Gastroesophageal sphincter (tissue), 4 donors: ENCODE data around the gene CSNK1D. TPM values are rescaled to one million over a fixed set of nuclear protein-coding genes. Genes with fewer than 3 reads are reported as not detected.

Source experiments
- ATAC-seq: fragments of 150-250 bp; one replicate; pipeline ENCODE4 v1.9.1; 2016; ENCODE audit warnings: mild to moderate bottlenecking, moderate library complexity
- H3K27ac ChIP-seq, 4 donors: fragments of 200-600 bp; sonication (generic) in 3 of 4; 1 replicate in 3 of 4; 2 replicates in 1 of 4; pipeline ENCODE4 v1.5.1; 2016 to 2019
- H3K27me3 ChIP-seq: fragments of 200-600 bp; sonication (generic); one replicate; pipeline ENCODE4 v1.5.1; 2019
- H3K36me3 ChIP-seq, 2 donors: fragments of 200-600 bp; sonication (generic); one replicate each; pipeline ENCODE4 v1.5.1; 2019; ENCODE audit warnings: control low read depth in 1 of 2
- H3K4me1 ChIP-seq, 3 donors: fragments of 200-600 bp; sonication (generic); 1 replicate in 2 of 3; 2 replicates in 1 of 3; pipeline ENCODE4 v1.5.1; 2016 to 2019; ENCODE audit warnings: control low read depth in 2 of 3
- H3K4me3 ChIP-seq, 2 donors: fragments of 200-600 bp; sonication (generic); one replicate each; pipeline ENCODE4 v1.5.1; 2019; ENCODE audit warnings: mild to moderate bottlenecking in 1 of 2, moderate library complexity in 1 of 2
- H3K9me3 ChIP-seq, 3 donors: fragments of 200-600 bp; sonication (generic); one replicate each; pipeline ENCODE4 v1.5.1; 2017 to 2019; ENCODE audit warnings: control low read depth in 2 of 3
- CTCF ChIP-seq, 4 experiments: fragments of 200-600 bp in 2 of 4; fragments of 450-650 bp in 2 of 4; sonication (generic) in 1 of 4; IDR thresholded peaks; one replicate each; pipeline ENCODE4 v1.5.1; 2017 to 2019; ENCODE audit warnings: antibody characterized with exemption in 4 of 4, mild to moderate bottlenecking in 2 of 4, moderate library complexity in 2 of 4
- EP300 ChIP-seq: sonication (generic); formaldehyde crosslinking; IDR thresholded peaks from one replicate; pipeline ENCODE4 v1.6.1; 2017; ENCODE audit warnings: antibody characterized with exemption, mild to moderate bottlenecking
- POLR2A ChIP-seq, 2 donors: fragments of 450-650 bp; IDR thresholded peaks; one replicate each; pipeline ENCODE4 v1.6.1; 2017; ENCODE audit warnings: antibody characterized with exemption in 2 of 2, mild to moderate bottlenecking in 2 of 2, moderate library complexity in 1 of 2
- POLR2AphosphoS5 ChIP-seq: sonication (generic); formaldehyde crosslinking; IDR thresholded peaks from one replicate; pipeline ENCODE4 v1.6.1; 2017; ENCODE audit warnings: antibody characterized with exemption
- WGBS, 2 donors: methylation state at CpG; one replicate each; pipeline ENCODE4 v1.1.5; 2018; ENCODE audit warnings: low coverage in 1 of 2; 5-methylcytosine and 5-hydroxymethylcytosine counted together
- total RNA-seq, 4 donors: library from RNA; depleted of rRNA; stranded (reverse); fragments of >200 nt; gene quantifications; one replicate each; pipeline ENCODE4 v1.1.0, GENCODE V29; 2016

Gene CSNK1D
- total RNA-seq, 4 donors from 2014 or later: 23.4 to 92.1 (median 72.4) TPM

GRCh38 chr17:82314012-82314726 is 40.7 kb upstream of the CSNK1D start:
- H3K9me3 ChIP-seq: no peaks in the 10 kb centered on the region
- H3K4me1 ChIP-seq: peaks cover 0 to 12% (median 8%) of the 10 kb centered on the region in 3 donors
- H3K4me3 ChIP-seq: no peak overlapping the region
- no peak for TF ChIP-seq CTCF (IDR thresholded peaks at IDR 0.05)
- no peak for TF ChIP-seq POLR2A (IDR thresholded peaks at IDR 0.05)
- TF ChIP-seq POLR2AphosphoS5: no peak
- no peak for TF ChIP-seq EP300
- no peak for ATAC-seq
- H3K36me3 ChIP-seq: no peaks in the 10 kb centered on the region
- peaks cover 80% of the 10 kb centered on the region for H3K27me3 ChIP-seq
- no peak overlapping the region for H3K27ac ChIP-seq
- 100% methylated on average over 2 of the region's 27 CpGs; no CpG with 5 or more reads in 1 of the 2 donors for WGBS, 2 donors

DNA sequence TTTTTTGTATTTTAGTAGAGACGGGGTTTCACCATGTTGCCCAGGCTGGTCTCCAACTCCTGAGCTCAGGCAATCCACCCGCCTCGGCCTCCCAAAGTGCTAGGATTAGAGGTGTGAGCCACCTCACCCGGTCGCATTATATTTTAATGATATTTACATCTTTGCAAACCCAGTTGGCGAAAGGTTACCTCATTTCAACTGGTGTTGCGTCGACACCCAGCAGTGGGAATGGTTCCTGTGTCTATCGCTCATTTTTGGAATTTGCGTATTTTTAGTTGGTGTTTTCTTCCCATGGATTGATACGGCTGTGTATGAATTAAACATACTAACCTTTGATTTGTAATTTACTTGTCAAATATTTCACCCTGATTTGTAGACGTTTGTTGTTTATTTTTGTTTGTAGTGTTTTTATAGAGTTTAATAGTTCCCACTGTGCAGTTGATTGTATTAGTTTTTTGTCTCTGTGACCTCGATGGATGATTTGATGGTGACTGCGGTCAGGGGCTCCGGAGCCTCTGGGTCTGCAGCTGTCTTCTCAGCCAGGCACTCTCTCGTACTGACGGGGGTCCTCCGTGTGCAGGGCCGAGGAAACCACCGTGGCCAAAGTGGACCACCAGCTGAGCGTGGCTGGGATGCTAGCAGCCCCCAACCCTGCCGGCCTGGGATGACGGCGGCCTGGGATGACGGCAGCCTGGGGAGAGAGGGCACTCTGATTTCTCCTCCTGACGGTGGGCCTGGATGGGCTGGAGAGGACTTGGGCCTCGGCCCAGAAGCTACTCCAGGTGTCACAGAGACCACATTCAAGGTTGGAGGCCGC is 39.9 kb upstream of the CSNK1D start:
- H3K9me3 ChIP-seq: no peaks in the 10 kb centered on the region
- TF ChIP-seq POLR2A (IDR thresholded peaks at IDR 0.05): no peak
- TF ChIP-seq POLR2AphosphoS5: no peak
- no peak for TF ChIP-seq EP300
- no peak for TF ChIP-seq CTCF (IDR thresholded peaks at IDR 0.05)
- no peaks in the 10 kb centered on the region for H3K36me3 ChIP-seq
- peaks cover 87% of the 10 kb centered on the region for H3K27me3 ChIP-seq
- H3K4me1 ChIP-seq: peaks cover 0 to 12% (median 8%) of the 10 kb centered on the region in 3 donors
- ATAC-seq: no peak
- WGBS, 2 donors: 82 to 85% methylated on average over 5 to 14 of the region's 28 CpGs
- no peak overlapping the region for H3K27ac ChIP-seq
- no peak overlapping the region for H3K4me3 ChIP-seq

DNA sequence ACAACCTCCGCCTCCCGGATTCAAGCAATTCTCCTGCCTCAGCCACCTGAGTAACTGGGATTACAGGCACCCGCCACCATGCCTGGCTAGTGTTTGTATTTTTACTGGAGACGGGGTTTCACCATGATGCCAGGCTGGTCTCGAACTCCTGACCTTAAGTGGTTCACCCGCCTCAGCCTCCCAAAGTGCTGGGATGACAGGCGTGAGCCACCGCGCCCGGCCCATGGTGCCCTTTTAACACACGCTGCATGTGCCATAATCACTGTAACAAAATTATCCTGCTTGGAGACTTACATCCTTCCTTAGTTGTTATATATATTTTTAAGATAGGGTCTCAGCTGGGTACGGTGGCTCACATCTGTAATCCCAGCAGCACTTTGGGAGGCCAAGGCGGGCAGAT is 38.5 kb upstream of the CSNK1D start:
- TF ChIP-seq CTCF (IDR thresholded peaks at IDR 0.05): no peak
- no peak for TF ChIP-seq POLR2A (IDR thresholded peaks at IDR 0.05)
- TF ChIP-seq EP300: no peak
- no peak for TF ChIP-seq POLR2AphosphoS5
- Histone ChIP-seq H3K27ac (no peak overlapping the region), H3K27me3 (peaks cover 84% of the 10 kb centered on the region), H3K9me3 (no peaks in the 10 kb centered on the region), H3K4me1 (peaks cover 0 to 12% (median 8%) of the 10 kb centered on the region in 3 donors), H3K4me3 (no peak overlapping the region), H3K36me3 (no peaks in the 10 kb centered on the region)
- ATAC-seq: no peak
- WGBS, 2 donors: 89 to 93% methylated on average over 3 to 11 of the region's 13 CpGs

GRCh38 chr17:82310877-82311276 is 37.4 kb upstream of the CSNK1D start:
- H3K27ac ChIP-seq: no peak overlapping the region
- H3K27me3 ChIP-seq: peaks cover 73% of the 10 kb centered on the region
- H3K9me3 ChIP-seq: no peaks in the 10 kb centered on the region
- TF ChIP-seq POLR2A (IDR thresholded peaks at IDR 0.05) (no peak), POLR2AphosphoS5 (no peak), CTCF (IDR thresholded peaks at IDR 0.05) (no peak), EP300 (no peak)
- H3K4me3 ChIP-seq: no peak overlapping the region
- WGBS, 2 donors: 92% methylated on average over 2 of the region's 21 CpGs; no CpG with 5 or more reads in 1 of the 2 donors
- H3K36me3 ChIP-seq: no peaks in the 10 kb centered on the region
- no peak for ATAC-seq
- peaks cover 0 to 7% (median 5%) of the 10 kb centered on the region in 3 donors for H3K4me1 ChIP-seq
